ENCODE results near the gene CBX1. TPM values are rescaled to one million over a fixed set of nuclear protein-coding genes. Genes with fewer than 3 reads are reported as not detected.

The CBX1 gene
- total and polyA plus RNA-seq, 2 of the 4 experiments (the other 2 are of a cell fraction): 35.0 to 54.9 TPM

DNA sequence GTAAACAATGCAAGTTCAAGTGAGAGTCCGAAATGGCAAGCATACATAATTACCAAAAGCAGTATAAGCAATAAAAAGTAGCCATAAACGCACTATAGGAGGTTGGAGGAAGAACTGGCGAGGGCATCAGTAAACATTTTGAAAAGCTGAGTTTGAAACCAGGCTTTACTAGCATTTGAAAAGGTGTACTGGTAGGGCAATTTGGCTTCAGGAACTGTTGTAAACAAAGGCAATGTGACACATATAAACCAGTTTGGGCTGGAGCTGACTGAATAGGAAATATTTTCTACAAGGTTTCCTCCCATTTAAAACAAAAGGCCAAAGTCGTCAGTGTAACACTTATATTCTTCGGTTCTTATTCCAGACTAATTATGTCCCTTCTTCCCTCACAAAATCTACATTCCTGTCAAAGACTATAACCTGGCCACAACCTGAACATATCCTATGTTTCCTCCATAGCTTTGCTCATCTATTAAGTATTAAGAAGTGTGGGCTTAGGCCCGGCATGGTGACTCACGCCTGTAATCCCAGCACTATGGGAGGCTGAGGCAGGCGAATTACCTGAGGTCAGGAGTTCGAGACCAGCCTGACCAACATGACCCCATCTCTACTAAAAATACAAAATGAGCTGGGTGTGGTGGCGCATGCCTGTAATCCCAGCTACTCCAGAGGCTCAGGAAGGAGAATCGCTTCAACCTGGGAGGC, 7.8 kb downstream of the CBX1 start:
- Histone ChIP-seq H3K14ac (replicated peaks; ENCODE audit: low read depth, low read length) (no peak overlapping the region), H2BK20ac (ENCODE audit: low read depth, low read length) (no peak overlapping the region), H3K27me3 (ENCODE audit: control insufficient read depth, insufficient read depth, low read length) (no peaks in the 10 kb centered on the region), H3K56ac (ENCODE audit: extremely low read depth, insufficient read depth, low read length) (no peak overlapping the region), H3K36me3 (ENCODE audit: control insufficient read depth, insufficient read depth, low read length) (peaks cover 9% of the 10 kb centered on the region), H4K5ac (ENCODE audit: low read depth, low read length) (no peak overlapping the region), H3K4me1 (ENCODE audit: control insufficient read depth, insufficient read depth, low read length) (peaks cover 2% of the 10 kb centered on the region; the same call in 1 of the 2 replicates), H3K4ac (ENCODE audit: low read depth, low read length) (no peak overlapping the region), H2AK5ac (ENCODE audit: low read depth, low read length) (no peak overlapping the region), H3K9me1 (ENCODE audit: insufficient read depth, low read length) (no peaks in the 10 kb centered on the region), H2BK15ac (ENCODE audit: low read depth, low read length) (no peak overlapping the region), H2AK9ac (replicated peaks; ENCODE audit: low read depth, low read length, poor library complexity) (no peak overlapping the region), H4K8ac (ENCODE audit: low read depth in 2 of 2, low read length in 2 of 2) (no peak overlapping the region), H4K91ac (ENCODE audit: insufficient read depth, low read depth, low read length) (no peak overlapping the region), H3K4me2 (ENCODE audit: low read depth, low read length) (no peak overlapping the region), H4K20me1 (ENCODE audit: insufficient read depth, low read length) (peaks cover 58% of the 10 kb centered on the region), H3K18ac (ENCODE audit: low read depth, low read length) (no peak overlapping the region), H2BK120ac (ENCODE audit: low read depth, low read length) (no peak overlapping the region), H3K9ac (ENCODE audit: low read depth, low read length) (no peak overlapping the region), H2AFZ (replicated peaks; ENCODE audit: low read length, poor library complexity) (no peak overlapping the region), H3K79me1 (ENCODE audit: low read depth in 1 of 2, low read length in 2 of 2) (peaks cover 3 to 56% of the 10 kb centered on the region in 2 experiments; a peak in 2 of 4 replicates), H3K23ac (ENCODE audit: low read depth, low read length) (no peak overlapping the region), H3K27ac (ENCODE audit: insufficient read depth, low read length) (no peak overlapping the region), H3K4me3 (ENCODE audit: insufficient read depth, low read depth, low read length) (no peak overlapping the region), H2BK5ac (ENCODE audit: low read depth, low read length, poor library complexity, severe bottlenecking) (no peak overlapping the region), H3K9me3 (ENCODE audit: control insufficient read depth, insufficient read depth, low read length) (no peaks in the 10 kb centered on the region)
- no peak for DNase-seq
- ChIA-PET POLR2A (ENCODE audit: unreplicated experiment) (no interaction called here), CTCF (no interaction called here)
- dilution Hi-C loops (cut with HindIII; ENCODE audit: low sequenced_read_pairs, unreplicated experiment): no loop called here
- in situ Hi-C loops (cut with MboI; ENCODE audit: low sequenced_read_pairs): no loop called here
- intact Hi-C loops (cut with micrococcal nuclease): no loop called here
- TF ChIP-seq RFX5 (IDR thresholded peaks at IDR 0.05; ENCODE audit: low read depth, low read length) (no peak), NFE2L2 (IDR thresholded peaks at IDR 0.05; ENCODE audit: low read depth, low read length) (no peak), MXI1 (IDR thresholded peaks at IDR 0.05; ENCODE audit: borderline replicate concordance, low read depth, low read length) (no peak), BHLHE40 (IDR thresholded peaks at IDR 0.05; ENCODE audit: low read depth, low read length) (no peak), USF2 (IDR thresholded peaks at IDR 0.05; ENCODE audit: low read depth, low read length) (no peak), MAFK (IDR thresholded peaks at IDR 0.05; ENCODE audit: low read depth, low read length) (no peak), SMC3 (IDR thresholded peaks at IDR 0.05; ENCODE audit: low read depth, low read length) (no peak), MAZ (IDR thresholded peaks at IDR 0.05; ENCODE audit: borderline replicate concordance, low read depth, low read length) (no peak), FOS (IDR thresholded peaks at IDR 0.05; ENCODE audit: low read depth, low read length) (no peak), CTCF (conservative IDR thresholded peaks at IDR 0.05; ENCODE audit: low read depth, low read length) (no peak), RCOR1 (IDR thresholded peaks at IDR 0.05; ENCODE audit: insufficient replicate concordance, low read length) (no peak), RAD21 (IDR thresholded peaks at IDR 0.05; ENCODE audit: low read length) (no peak), POLR2A (IDR thresholded peaks at IDR 0.05; ENCODE audit: low read depth, low read length) (no peak), CEBPB (IDR thresholded peaks at IDR 0.05; ENCODE audit: low read depth, low read length) (no peak), CHD1 (IDR thresholded peaks at IDR 0.05; ENCODE audit: low read depth, low read length) (no peak)
- TF ChIP-seq, protein P1, sequence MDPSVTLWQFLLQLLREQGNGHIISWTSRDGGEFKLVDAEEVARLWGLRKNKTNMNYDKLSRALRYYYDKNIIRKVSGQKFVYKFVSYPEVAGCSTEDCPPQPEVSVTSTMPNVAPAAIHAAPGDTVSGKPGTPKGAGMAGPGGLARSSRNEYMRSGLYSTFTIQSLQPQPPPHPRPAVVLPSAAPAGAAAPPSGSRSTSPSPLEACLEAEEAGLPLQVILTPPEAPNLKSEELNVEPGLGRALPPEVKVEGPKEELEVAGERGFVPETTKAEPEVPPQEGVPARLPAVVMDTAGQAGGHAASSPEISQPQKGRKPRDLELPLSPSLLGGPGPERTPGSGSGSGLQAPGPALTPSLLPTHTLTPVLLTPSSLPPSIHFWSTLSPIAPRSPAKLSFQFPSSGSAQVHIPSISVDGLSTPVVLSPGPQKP (IDR thresholded peaks at IDR 0.05; ENCODE audit: borderline replicate concordance, low read depth, low read length): no peak
- no peak for ATAC-seq (ENCODE audit: low read depth)
- WGBS, 2 experiments (ENCODE audit: extremely low coverage in 2 of 2, insufficient read length in 1 of 2): 79% methylated on average over 3 of the region's 11 CpGs; no CpG with 5 or more reads in 1 of the 2 experiments
- no TSS peak for BruUV-seq (replicated peaks)
